GM19463 (cell line): ENCODE results near the gene C3orf70.

Source experiments
- ATAC-seq: cut with Tn5 transposase; IDR thresholded peaks from one replicate; pipeline ENCODE4 v1.9.1; 2021; ENCODE audit warnings: mild to moderate bottlenecking, moderate library complexity; ENCODE audit not compliant: unreplicated experiment

The C3orf70 gene

GRCh38 chr3:185152410-185153170, at the start of gene C3orf70:
TSS of gene C3orf70 (minus strand) at chr3:185153060. CDS start at chr3:185152823, 237 bp downstream.
- ATAC-seq = no peak

DNA sequence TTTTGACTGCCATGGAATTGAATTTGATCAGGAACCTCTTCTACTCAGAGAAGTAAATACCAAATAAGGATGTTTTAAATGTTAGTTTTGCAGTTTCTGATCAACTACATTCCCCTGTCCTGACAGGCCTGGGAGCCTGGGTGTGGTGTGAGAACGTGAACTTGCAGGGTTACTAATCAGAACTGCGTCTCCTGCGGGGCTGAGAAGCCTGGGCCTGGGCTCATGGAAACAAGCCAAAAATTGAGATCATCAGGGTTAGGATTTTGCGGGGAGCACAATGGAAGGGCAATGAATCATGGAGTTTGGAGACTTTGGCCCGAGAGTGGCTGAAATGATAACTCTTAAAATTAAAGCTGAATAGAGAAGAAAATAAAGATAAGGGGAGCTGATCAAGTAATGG, 47.8 kb upstream of the C3orf70 start:
- ATAC-seq = no peak

GRCh38 chr3:185199671-185200070, 46.8 kb upstream of the C3orf70 start:
- ATAC-seq = no peak

DNA sequence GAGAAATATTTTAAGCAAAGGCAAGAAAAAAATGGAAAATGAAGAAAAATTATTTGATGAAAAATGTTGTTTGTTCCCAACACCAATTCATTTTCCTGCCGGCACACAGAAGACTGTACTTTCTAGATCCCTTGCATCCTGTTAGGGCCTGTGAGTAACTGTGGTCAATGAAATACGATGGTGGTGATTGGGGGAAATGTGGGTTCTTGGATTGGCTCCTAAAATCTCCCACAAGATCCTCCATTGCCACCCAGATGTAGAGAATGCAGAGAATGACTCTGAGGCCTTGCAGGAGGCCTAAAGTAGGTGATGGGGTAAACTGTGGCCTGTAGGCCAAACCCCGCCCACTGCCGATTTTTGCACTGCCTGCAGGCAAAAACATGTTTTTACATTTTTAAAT, 46.3 kb upstream of the C3orf70 start:
- ATAC-seq = no peak

DNA sequence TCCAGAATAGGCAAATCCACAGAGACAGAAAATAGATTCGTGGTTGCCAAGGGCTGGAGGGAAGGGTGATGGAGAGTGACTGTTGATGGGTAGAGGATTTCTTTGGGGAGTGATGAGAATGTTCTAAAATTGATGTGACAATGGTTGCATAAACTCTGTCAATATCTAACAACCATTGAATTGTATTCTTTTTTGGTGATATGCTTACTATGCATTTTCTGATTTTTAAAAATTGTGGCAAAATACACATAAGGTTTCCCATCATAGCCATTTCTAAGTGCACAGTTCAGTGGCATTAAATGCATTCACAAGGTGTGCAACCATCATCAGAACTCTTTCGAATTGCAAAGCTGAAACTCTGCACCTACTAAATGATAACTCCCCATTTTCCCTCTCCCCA, 44.2 kb upstream of the C3orf70 start:
- no peak for ATAC-seq

- no peak for ATAC-seq
These were observed 42.8 kb upstream of the C3orf70 start for GRCh38 chr3:185195652-185196051.

DNA sequence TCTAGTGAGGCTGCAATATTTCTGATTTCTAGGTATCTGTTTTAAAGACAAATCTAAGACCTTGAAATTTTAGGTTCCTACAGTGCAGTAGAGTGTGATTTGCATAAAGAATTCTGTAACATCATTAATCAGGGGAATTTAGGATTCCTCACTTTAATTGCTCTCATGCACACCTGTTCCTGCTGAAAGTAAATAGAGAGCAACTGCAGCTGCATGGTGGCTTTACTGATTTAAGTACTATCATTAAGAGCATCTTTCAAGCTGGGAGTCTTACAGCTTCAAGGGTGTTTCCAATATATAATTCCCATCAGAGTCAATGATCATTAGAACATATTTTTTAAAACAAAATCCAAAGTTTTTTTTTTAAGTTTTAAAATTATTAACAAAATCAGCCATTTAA, 36.0 kb upstream of the C3orf70 start:
- no peak for ATAC-seq

DNA sequence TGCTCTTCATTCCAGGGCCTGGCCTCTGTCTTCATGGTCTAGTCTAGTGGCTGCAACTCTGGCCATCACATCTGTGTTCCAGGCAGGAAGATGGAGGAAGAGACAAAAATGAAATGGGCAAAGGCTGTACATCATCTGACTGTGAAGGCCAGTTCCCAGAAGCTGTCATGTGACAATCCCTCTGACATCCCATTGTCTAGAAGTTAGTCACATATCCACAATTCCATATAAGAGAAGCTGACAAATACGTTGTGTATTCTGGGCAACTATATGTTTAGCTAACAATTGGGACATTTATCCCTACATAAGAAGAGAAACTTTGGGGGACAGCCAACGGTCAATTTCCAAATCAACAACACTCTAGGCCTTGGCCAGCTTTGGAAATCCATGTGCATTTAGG, 34.5 kb upstream of the C3orf70 start:
- no peak for ATAC-seq

DNA sequence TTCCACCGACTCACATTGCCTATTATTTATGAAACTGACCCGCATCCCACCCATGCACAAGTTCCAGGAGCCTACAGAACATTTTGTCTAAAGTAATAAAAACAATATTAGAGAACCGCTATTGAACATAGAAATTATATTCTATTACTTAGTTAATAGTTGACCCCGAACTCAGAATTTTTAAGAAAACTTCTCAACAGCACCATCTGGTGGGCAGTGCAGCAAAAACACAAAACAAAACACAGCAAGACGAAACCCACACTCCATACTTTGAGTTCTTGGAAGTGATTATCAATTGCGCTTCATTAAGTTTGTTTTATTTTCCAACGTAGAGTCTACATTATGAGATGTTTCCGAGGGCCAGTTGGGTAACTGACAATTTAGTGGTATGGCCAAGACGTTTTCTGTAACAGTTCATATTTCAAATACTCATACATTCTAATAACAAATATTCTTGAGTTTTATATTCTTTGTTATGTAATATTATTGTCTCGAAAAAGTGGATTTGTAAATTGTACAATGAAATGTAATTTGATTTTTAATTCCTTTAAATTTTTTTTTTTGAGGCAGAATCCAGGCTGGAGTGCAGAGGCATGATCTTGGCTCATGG, 24.0 kb upstream of the C3orf70 start:
- ATAC-seq = no peak

GRCh38 chr3:185175370-185175987, 22.6 kb upstream of the C3orf70 start:
- peak; percentile 78 for ATAC-seq

DNA sequence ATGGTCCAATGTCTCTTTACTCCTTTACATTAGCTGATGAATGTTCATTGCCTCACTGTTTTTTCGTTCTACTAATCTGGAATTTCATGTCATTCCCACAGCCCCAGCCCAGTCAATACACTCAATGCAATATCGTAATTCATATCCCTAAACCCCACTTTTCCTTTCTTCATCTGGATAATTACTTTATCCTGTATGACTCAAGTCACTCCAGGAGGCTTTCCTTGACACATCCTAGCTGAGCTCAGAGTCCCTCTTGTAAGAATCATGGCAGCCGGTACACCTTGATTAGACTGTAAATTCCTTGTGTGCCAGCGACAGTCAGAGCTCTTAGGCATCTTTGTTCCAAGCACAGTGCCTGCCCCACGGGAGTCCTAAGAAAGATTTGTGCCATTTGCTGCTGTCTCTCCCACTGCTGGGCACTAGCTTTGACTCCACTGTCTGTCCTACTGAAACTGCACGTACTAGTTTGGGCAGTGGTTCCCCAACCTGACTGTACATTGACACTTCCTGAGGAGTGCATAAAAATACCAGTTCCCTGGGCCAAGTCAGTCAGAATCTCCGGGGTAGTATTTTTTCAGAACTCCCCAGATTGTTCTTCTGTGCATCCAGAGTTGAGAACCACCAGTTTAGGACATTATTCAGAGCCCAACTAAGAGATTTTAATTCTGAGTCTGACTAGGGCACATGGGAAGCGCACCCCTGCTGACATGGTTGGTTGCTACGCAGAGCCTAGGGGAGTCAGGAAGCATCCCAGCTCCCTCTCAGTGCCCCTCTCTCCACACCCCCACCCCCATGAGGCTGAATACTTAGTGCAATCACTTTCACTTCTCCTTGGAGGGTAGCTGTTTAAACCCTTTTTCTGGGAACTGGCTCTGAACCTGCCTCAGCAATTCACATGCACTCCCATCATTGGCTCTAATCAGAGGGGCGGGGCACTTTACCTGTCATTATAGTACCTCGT, 19.5 kb upstream of the C3orf70 start:
- no peak for ATAC-seq

DNA sequence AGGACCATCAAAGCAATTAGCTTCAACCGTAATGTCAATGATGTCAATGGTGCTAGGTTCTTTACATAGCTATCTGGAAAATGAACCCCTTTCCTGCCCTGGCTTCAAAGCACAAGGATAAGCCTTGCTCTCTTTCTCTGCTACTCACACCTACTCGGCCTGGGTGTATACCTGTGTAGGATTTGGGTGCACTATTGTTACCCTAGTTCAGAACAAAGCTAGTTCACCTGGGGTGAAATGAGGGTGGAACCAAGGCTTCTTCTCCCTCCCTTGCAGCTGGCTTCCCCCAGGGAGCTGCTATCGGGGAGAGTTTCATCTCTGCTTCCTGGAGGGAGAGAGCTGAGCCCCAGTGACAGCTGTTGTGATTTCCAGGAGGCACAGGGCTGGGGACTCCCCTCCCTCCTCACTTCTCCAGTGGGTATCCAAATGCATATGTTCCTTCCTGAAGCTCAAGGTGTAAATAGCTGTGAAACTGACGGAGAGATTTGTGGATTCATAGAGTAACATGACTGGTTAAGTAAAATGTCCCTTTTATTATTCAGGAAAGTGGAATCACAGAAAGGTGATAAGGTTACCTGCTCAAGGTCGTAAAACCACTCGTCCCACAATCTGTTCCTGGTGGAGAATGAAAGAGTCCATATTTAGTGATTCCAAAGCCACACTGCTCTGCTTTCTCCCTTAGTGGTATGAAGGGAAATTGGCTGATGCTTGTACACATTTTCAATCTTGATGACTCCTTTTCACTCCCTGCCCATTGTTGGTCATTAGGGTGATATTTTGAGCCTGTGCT, 11.8 kb upstream of the C3orf70 start:
- no peak for ATAC-seq

- ATAC-seq = no peak
These were observed 9.8 kb upstream of the C3orf70 start for GRCh38 chr3:185162634-185163033.

DNA sequence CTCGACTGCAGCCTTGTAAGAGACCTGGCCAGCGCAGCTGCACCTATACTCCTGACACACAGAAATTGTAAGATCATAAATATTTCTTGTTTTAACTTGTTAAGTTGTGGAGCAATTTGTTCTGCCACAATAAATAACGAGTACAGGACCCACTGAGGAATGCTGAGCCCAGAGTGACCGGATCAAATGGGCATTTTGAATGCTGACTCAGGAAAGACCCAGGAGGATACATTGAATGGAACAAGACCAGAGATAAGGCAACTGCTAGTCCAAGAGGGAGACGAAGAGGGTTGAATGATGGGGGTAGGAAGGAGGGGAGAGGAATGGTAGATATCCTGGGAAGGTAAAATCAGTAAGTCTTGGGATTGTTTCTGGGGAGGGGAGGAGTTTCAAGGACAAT, 8.9 kb upstream of the C3orf70 start:
- no peak for ATAC-seq

GRCh38 chr3:185157347-185157746, 4.5 kb upstream of the C3orf70 start:
- no peak for ATAC-seq

DNA sequence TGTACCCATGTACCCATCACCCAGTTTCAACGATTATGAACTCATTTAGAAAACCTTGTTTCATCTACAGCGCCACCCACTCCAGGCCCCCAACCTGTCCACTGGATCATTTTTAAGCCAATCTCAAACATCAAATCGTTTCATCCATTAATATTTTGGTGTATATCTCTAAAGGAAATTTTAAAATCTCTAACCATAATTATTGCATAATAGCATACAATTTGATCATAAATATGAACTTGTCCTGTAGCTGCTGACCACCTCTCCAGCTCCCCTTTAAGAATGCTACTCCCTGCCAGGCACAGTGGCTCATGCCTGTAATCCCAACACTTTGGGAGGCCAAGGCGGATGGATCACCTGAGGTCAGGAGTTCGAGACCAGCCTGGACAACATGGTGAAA, 2.8 kb upstream of the C3orf70 start:
- ATAC-seq = no peak

GRCh38 chr3:185153861-185154629, 1.2 kb upstream of the C3orf70 start:
- no peak for ATAC-seq

- no peak for ATAC-seq
These were observed 411 bp upstream of the C3orf70 start for GRCh38 chr3:185153171-185153771.

- no peak for ATAC-seq
These were observed 873 bp downstream of the C3orf70 start for GRCh38 chr3:185151964-185152409.
